Adipocyte (in vitro differentiated cells): ENCODE measurements around the gene FADS6.
A peak's percentile ranks its signal among the peaks of the same experiment; 100 is the strongest.

Source experiments
- DNase-seq: peaks from one replicate; pipeline ENCODE4 v3.0.0-alpha.2; 2015; ENCODE audit warnings: low read depth
- H3K27me3 ChIP-seq: replicated peaks from 2 replicates; pipeline ENCODE4 v1.7.0; 2013; ENCODE audit warnings: mild to moderate bottlenecking, low read length, moderate library complexity; ENCODE audit not compliant: control insufficient read depth, insufficient read depth
- H3K36me3 ChIP-seq: 2 replicates; pipeline ENCODE4 v1.7.0; 2013; ENCODE audit warnings: low read length, mild to moderate bottlenecking, moderate library complexity; ENCODE audit not compliant: control insufficient read depth, insufficient read depth, severe bottlenecking
- H3K4me1 ChIP-seq: 2 replicates; pipeline ENCODE4 v1.7.0; 2013; ENCODE audit warnings: mild to moderate bottlenecking, low read length, moderate library complexity; ENCODE audit not compliant: control insufficient read depth, insufficient read depth
- H3K4me3 ChIP-seq: 2 replicates; pipeline ENCODE4 v1.7.0; 2013; ENCODE audit warnings: mild to moderate bottlenecking, low read length, moderate library complexity
- H3K9ac ChIP-seq: 2 replicates; pipeline ENCODE4 v1.7.0; 2013; ENCODE audit warnings: mild to moderate bottlenecking, low read length, moderate library complexity
- H3K9me3 ChIP-seq: 2 replicates; pipeline ENCODE4 v1.7.0; 2013; ENCODE audit warnings: mild to moderate bottlenecking, low read length, moderate library complexity; ENCODE audit not compliant: control insufficient read depth

Gene FADS6

GRCh38 chr17:74856112-74856511 is 37.3 kb downstream of the FADS6 start:
- Histone ChIP-seq H3K9me3 (no peaks in the 10 kb centered on the region), H3K4me1 (no peaks in the 10 kb centered on the region), H3K4me3 (no peak overlapping the region), H3K9ac (no peak overlapping the region), H3K27me3 (peaks cover 72% of the 10 kb centered on the region), H3K36me3 (no peaks in the 10 kb centered on the region)
- no peak for DNase-seq

- H3K4me3 ChIP-seq, result no peak overlapping the region
- no peak overlapping the region for H3K9ac ChIP-seq
- H3K27me3 ChIP-seq, result peaks cover 75% of the 10 kb centered on the region
- no peaks in the 10 kb centered on the region for H3K9me3 ChIP-seq
- no peak for DNase-seq
- H3K4me1 ChIP-seq, result no peaks in the 10 kb centered on the region
- no peaks in the 10 kb centered on the region for H3K36me3 ChIP-seq
Measured at GRCh38 chr17:74855323-74855722, 38.1 kb downstream of the FADS6 start.

GRCh38 chr17:74854792-74855191 is 38.6 kb downstream of the FADS6 start:
- no peak overlapping the region for H3K4me3 ChIP-seq
- peaks cover 76% of the 10 kb centered on the region for H3K27me3 ChIP-seq
- no peaks in the 10 kb centered on the region for H3K4me1 ChIP-seq
- H3K9me3 ChIP-seq, result no peaks in the 10 kb centered on the region
- no peak overlapping the region for H3K9ac ChIP-seq
- H3K36me3 ChIP-seq, result no peaks in the 10 kb centered on the region
- no peak for DNase-seq

GRCh38 chr17:74853669-74854068 is 39.8 kb downstream of the FADS6 start:
- H3K27me3 ChIP-seq, result peaks cover 73% of the 10 kb centered on the region
- H3K4me1 ChIP-seq, result no peaks in the 10 kb centered on the region
- no peaks in the 10 kb centered on the region for H3K9me3 ChIP-seq
- H3K4me3 ChIP-seq, result no peak overlapping the region
- H3K36me3 ChIP-seq, result no peaks in the 10 kb centered on the region
- no peak overlapping the region for H3K9ac ChIP-seq
- DNase-seq, result no peak

- peaks cover 70% of the 10 kb centered on the region for H3K27me3 ChIP-seq
- no peaks in the 10 kb centered on the region for H3K36me3 ChIP-seq
- no peaks in the 10 kb centered on the region for H3K9me3 ChIP-seq
- no peak overlapping the region for H3K4me3 ChIP-seq
- H3K4me1 ChIP-seq, result no peaks in the 10 kb centered on the region
- no peak for DNase-seq
- H3K9ac ChIP-seq, result no peak overlapping the region
Measured at GRCh38 chr17:74853048-74853397, 40.4 kb downstream of the FADS6 start.

GRCh38 chr17:74852237-74853047 is 41.0 kb downstream of the FADS6 start:
- peak; percentile 32 for DNase-seq
- no peak overlapping the region for H3K4me3 ChIP-seq
- no peaks in the 10 kb centered on the region for H3K36me3 ChIP-seq
- no peak overlapping the region for H3K9ac ChIP-seq
- H3K27me3 ChIP-seq, result peaks cover 64% of the 10 kb centered on the region
- H3K9me3 ChIP-seq, result no peaks in the 10 kb centered on the region
- H3K4me1 ChIP-seq, result no peaks in the 10 kb centered on the region

- Histone ChIP-seq H3K27me3 (peaks cover 57% of the 10 kb centered on the region), H3K9me3 (no peaks in the 10 kb centered on the region), H3K4me3 (no peak overlapping the region), H3K4me1 (no peaks in the 10 kb centered on the region), H3K9ac (no peak overlapping the region), H3K36me3 (no peaks in the 10 kb centered on the region)
- no peak for DNase-seq
Measured at GRCh38 chr17:74851612-74852236, 41.7 kb downstream of the FADS6 start.

- no peak overlapping the region for H3K4me3 ChIP-seq
- H3K4me1 ChIP-seq, result no peaks in the 10 kb centered on the region
- DNase-seq, result no peak
- H3K9ac ChIP-seq, result no peak overlapping the region
- H3K27me3 ChIP-seq, result peaks cover 59% of the 10 kb centered on the region
- H3K36me3 ChIP-seq, result no peaks in the 10 kb centered on the region
- H3K9me3 ChIP-seq, result no peaks in the 10 kb centered on the region
Measured at GRCh38 chr17:74850914-74851313, 42.5 kb downstream of the FADS6 start.

- Histone ChIP-seq H3K4me3 (no peak overlapping the region), H3K27me3 (peaks cover 55% of the 10 kb centered on the region), H3K4me1 (no peaks in the 10 kb centered on the region), H3K36me3 (no peaks in the 10 kb centered on the region), H3K9me3 (no peaks in the 10 kb centered on the region), H3K9ac (no peak overlapping the region)
- no peak for DNase-seq
Measured at GRCh38 chr17:74850310-74850709, 43.1 kb downstream of the FADS6 start.

- no peak overlapping the region for H3K9ac ChIP-seq
- H3K9me3 ChIP-seq, result no peaks in the 10 kb centered on the region
- no peak overlapping the region for H3K4me3 ChIP-seq
- H3K36me3 ChIP-seq, result no peaks in the 10 kb centered on the region
- no peak for DNase-seq
- no peaks in the 10 kb centered on the region for H3K4me1 ChIP-seq
- peaks cover 41% of the 10 kb centered on the region for H3K27me3 ChIP-seq
Measured at GRCh38 chr17:74848656-74849399, 44.6 kb downstream of the FADS6 start.

GRCh38 chr17:74846621-74847020 is 46.8 kb downstream of the FADS6 start:
- no peak for DNase-seq
- Histone ChIP-seq H3K9ac (no peak overlapping the region), H3K4me3 (no peak overlapping the region), H3K9me3 (no peaks in the 10 kb centered on the region), H3K36me3 (no peaks in the 10 kb centered on the region), H3K4me1 (peaks cover 7% of the 10 kb centered on the region), H3K27me3 (peaks cover 23% of the 10 kb centered on the region)
